Ovary (tissue), 10 donors: ENCODE data around the gene PARPBP. TPM values are rescaled to one million over a fixed set of nuclear protein-coding genes. Genes with fewer than 3 reads are reported as not detected.
A peak's percentile ranks its signal among the peaks of the same experiment; 100 is the strongest.
"Not testable (repeated sequence)": the region's sequence is repeated elsewhere in the genome, so short reads cannot be mapped to it uniquely, and the experiment has no call there.

Experiments used
- DNase-seq, 5 donors: peaks; one replicate each; pipeline ENCODE4 v3.0.0-alpha.2; 2019 to 2020
- H3K27ac ChIP-seq, 2 donors: fragments of 200-600 bp; one replicate each; pipeline versions ENCODE4 v1.5.1 to v1.8.0; 2019 to 2022
- H3K27me3 ChIP-seq: fragments of 200-600 bp; one replicate; pipeline ENCODE4 v1.8.0; 2022
- H3K36me3 ChIP-seq: fragments of 200-600 bp; sonication (generic); one replicate; pipeline ENCODE4 v1.5.1; 2019
- H3K4me1 ChIP-seq: one replicate; pipeline ENCODE4 v1.8.1; 2013; ENCODE audit warnings: mild to moderate bottlenecking, moderate library complexity; ENCODE audit not compliant: insufficient read depth
- H3K4me3 ChIP-seq: fragments of 200-600 bp; sonication (generic); one replicate; pipeline ENCODE4 v1.5.1; 2017
- H3K9me3 ChIP-seq, 2 donors: fragments of 200-600 bp in 1 of 2; sonication (generic) in 1 of 2; one replicate each; pipeline versions ENCODE4 v1.5.1 to v1.8.1; 2013 to 2019; ENCODE audit warnings: mild to moderate bottlenecking in 1 of 2, moderate library complexity in 1 of 2
- CTCF ChIP-seq, 3 donors: fragments of 450-650 bp in 2 of 3; fragments of 200-600 bp in 1 of 3; IDR thresholded peaks; one replicate each; pipeline versions ENCODE4 v1.5.1 to v1.8.0; 2016 to 2022; ENCODE audit warnings: antibody characterized with exemption in 3 of 3, mild to moderate bottlenecking in 1 of 3
- EP300 ChIP-seq: sonication (generic); formaldehyde crosslinking; IDR thresholded peaks from one replicate; pipeline ENCODE4 v1.6.1; 2017; ENCODE audit warnings: antibody characterized with exemption
- POLR2A ChIP-seq: fragments of 450-650 bp; IDR thresholded peaks from one replicate; pipeline ENCODE4 v1.6.1; 2017; ENCODE audit warnings: antibody characterized with exemption, mild to moderate bottlenecking, moderate library complexity
- WGBS, 3 donors: extraction: QIAGEN DNeasy Blood & Tissue Kit in 1 of 3; methylation state at CpG; one replicate each; pipeline versions ENCODE4 v1.1.5 to v1.1.7; 2013 to 2017; 5-methylcytosine and 5-hydroxymethylcytosine counted together
- intact Hi-C, 4 donors: fragments of 100-400 bp; cut with DNase I; formaldehyde crosslinking; loops; one replicate each; pipeline versions ENCODE4 v1.11.0 to v1.15.1; 2022 to 2023
- long read RNA-seq, 3 donors: library from polyadenylated mRNA in 2 of 3; unstranded in 2 of 3; transcript quantifications; one replicate each; pipeline ENCODE4 v2.0.0 and lab custom pipeline, GENCODE V29; 2021 to 2026
- polyA plus RNA-seq, 2 donors: library from polyadenylated mRNA; stranded (reverse); fragments of 200-250 nt in 1 of 2; fragments of 350-450 nt in 1 of 2; fragmentation: Illumina TruSeq in 1 of 2; extraction: RNeasy Lipid Tissue Mini Kit (QIAGEN cat#74804) in 1 of 2; gene quantifications; one replicate each; pipeline ENCODE4 v1.2.3, GENCODE V29; 2013 to 2014
- total RNA-seq, 7 donors: library from RNA; depleted of rRNA in 2 of 7; stranded (reverse); fragments of >200 nt in 2 of 7; fragmentation: NEBNext Ultra II Directional in 3 of 7; extraction: Animal tissue kit (Norgen Biotek cat#: 25700) in 3 of 7; gene quantifications; one replicate each; pipeline versions ENCODE4 v1.1.0 to v1.2.4, GENCODE V29; 2016 to 2023
- donor health status: DM: no; HTN: no; CAD: no; lungs with moderate emphysema.
- donor health status: DM: no; HTN: no; CAD: no.
- donor health status: Bipolar disorder and iron deficiency.
- donor health status: DM: yes; HTN: yes; CAD: no.
- donor health status: DM: no; HTN: no; CAD: no.
- donor health status: DM: yes; HTN: yes; CAD: no.

Gene PARPBP
- 1 to 10 TPM in 5 of 7 donors, under 1 TPM in 2; 0.45 to 2.5 (median 1.3) TPM for total RNA-seq
- polyA plus RNA-seq, result 1 to 10 TPM; 1.1 to 1.6 TPM
- long read RNA-seq, donor 1, partial matches to known transcripts, result 2 of 3 reads
- long read RNA-seq, donor 1, other reads (novel, unspliced or antisense), result 1 of 3 reads
- long read RNA-seq, donor 2, transcript PARPBP-201 (11 exons, 3,014 nt), result major isoform, 7 of 10 reads
- long read RNA-seq, donor 2, partial matches to known transcripts, result 0 of 10 reads
- long read RNA-seq, donor 2, other reads (novel, unspliced or antisense), result 0 of 10 reads
- long read RNA-seq, donor 3, partial matches to known transcripts, result 0 of 4 reads
- long read RNA-seq, donor 3, other reads (novel, unspliced or antisense), result 3 of 4 reads

DNA sequence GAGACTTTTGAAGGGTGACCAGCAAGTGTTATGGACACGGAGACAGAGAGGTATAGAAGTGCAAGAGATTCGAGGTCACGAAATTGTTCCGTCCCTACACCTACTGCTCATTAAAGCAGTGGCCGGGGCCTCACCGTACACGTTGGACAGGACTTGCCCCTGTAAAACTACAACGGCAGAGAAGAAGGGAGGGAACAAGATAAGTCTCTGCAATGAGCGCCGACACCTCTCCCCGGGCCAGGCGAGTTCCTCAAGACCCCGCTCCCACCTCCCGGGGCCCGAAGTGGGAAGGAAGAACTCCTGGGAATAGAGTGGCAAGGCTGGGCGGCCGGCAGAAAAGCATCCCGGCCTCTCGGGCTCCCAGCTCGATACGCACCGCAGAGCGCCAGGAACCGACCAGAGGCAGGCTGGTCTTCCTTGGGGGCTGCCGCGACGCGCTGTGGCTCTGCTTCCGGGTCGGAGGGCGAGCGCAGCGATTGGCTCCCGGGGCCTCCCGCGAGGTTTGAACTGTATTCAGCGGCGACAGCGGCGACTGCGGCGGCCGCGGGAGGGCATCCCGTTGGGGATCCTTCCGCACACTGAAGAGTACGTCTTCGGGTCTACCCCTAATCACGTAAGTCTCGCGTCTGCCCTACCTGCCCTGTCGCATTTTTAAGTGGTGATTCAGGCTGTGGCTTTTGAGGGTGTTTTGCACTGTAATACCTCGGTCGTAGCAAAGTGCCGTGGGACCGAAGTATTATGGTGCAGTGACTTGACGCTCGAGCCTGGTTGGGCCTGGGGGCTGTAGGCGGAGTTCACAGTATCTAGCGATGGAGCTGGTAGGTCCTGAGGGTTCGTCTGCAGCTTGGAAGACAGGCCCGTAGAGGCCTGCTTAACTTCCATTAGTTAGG is at the start of gene PARPBP, which contains the start of gene NUP37:
Gene PARPBP (plus strand): TSS at position 510 of the 890 bp plus-strand sequence. CDS start 3,706 bp downstream, outside the sequence.
Gene NUP37 (minus strand): TSS at position 441 of the 890 bp plus-strand sequence. CDS start 1,596 bp downstream, outside the sequence.
- Histone ChIP-seq H3K36me3 (no peaks in the 10 kb centered on the region), H3K27ac (peak within 1 kb of the TSS in 1 of 2 donors; percentile 78), H3K9me3 (no peaks in the 10 kb centered on the region), H3K4me3 (peak within 1 kb of the TSS; percentile 76), H3K4me1 (peaks cover 7% of the 10 kb centered on the region), H3K27me3 (no peaks in the 10 kb centered on the region)
- DNase-seq, result peak; percentile 82 to 91 (median 89)
- 0% methylated on average over 60 to 62 of the region's 62 CpGs for WGBS, 3 donors
- intact Hi-C loops, result no loop called here
- TF ChIP-seq POLR2A (peak; percentile 49), EP300 (no peak), CTCF (IDR thresholded peaks at IDR 0.05) (no peak)

GRCh38 chr12:102072092-102072491 is 47.9 kb upstream of the PARPBP start:
- H3K9me3 ChIP-seq, H3K36me3 ChIP-seq, H3K4me1 ChIP-seq, H3K27ac ChIP-seq, intact Hi-C loops, H3K27me3 ChIP-seq, H3K4me3 ChIP-seq, DNase-seq: not testable (repeated sequence)
- WGBS, 3 donors, result 90 to 94% (median 92%) methylated on average over 7 of the region's 7 CpGs

DNA sequence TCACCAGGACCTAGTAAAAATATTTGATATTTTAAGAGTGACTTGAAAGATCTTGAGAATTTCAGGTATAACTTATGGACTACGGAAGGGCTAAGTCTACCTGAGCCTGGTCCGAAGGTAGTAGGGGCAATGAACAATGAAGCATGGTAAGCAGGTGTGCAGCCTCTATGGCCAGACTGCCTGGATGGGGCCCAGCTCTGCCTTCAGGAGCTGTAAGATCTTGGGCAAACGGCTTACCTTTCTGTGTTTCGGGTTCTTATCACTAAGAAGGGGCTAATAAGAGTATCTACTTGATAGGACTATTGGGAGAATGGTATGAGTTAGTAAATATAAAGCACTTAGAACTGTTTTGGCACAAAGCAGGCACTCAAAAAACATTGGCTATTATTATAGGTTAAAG is 39.1 kb upstream of the PARPBP start:
- Histone ChIP-seq H3K27me3 (no peaks in the 10 kb centered on the region), H3K9me3 (no peaks in the 10 kb centered on the region), H3K4me1 (no peaks in the 10 kb centered on the region), H3K27ac (no peak overlapping the region), H3K36me3 (no peaks in the 10 kb centered on the region), H3K4me3 (no peak overlapping the region)
- WGBS, 3 donors, result 88 to 91% (median 90%) methylated on average over 4 of the region's 4 CpGs
- DNase-seq, result no peak
- intact Hi-C loops, result no loop called here
- TF ChIP-seq CTCF (IDR thresholded peaks at IDR 0.05) (no peak), POLR2A (no peak), EP300 (no peak)

GRCh38 chr12:102089228-102089835 is 30.7 kb upstream of the PARPBP start:
- H3K27me3 ChIP-seq, H3K36me3 ChIP-seq, H3K4me3 ChIP-seq, DNase-seq, H3K27ac ChIP-seq, H3K9me3 ChIP-seq, H3K4me1 ChIP-seq, intact Hi-C loops: not testable (repeated sequence)
- 97 to 98% (median 98%) methylated on average over 17 to 38 of the region's 38 CpGs for WGBS, 3 donors

DNA sequence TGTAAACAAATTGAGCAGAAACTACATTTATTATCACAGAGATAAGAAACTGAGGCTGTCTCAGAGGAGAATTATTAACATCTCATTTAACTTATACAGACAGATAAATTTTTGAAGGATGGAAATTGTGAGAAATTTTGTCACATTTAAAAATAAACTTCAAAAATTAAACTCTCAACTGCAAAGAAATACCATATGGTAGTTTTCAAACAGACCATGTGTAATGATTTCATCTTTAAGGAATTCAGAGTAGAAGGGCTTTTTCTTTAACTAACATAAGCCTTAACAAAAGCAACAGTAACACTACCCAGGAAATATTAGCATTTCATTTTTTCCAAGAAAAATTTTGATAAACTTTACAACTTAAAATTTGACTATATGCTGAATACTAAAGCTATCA is 26.7 kb upstream of the PARPBP start:
- no peaks in the 10 kb centered on the region for H3K27me3 ChIP-seq
- no peaks in the 10 kb centered on the region for H3K9me3 ChIP-seq
- intact Hi-C loops, result no loop called here
- DNase-seq, result no peak
- no peaks in the 10 kb centered on the region for H3K4me1 ChIP-seq
- H3K27ac ChIP-seq, result no peak overlapping the region
- H3K36me3 ChIP-seq, result no peaks in the 10 kb centered on the region
- H3K4me3 ChIP-seq, result no peak overlapping the region
- no peak for TF ChIP-seq EP300
- no peak for TF ChIP-seq CTCF (IDR thresholded peaks at IDR 0.05)
- no peak for TF ChIP-seq POLR2A
